ENCODE measurements around the gene UFL1.

The UFL1 gene

DNA sequence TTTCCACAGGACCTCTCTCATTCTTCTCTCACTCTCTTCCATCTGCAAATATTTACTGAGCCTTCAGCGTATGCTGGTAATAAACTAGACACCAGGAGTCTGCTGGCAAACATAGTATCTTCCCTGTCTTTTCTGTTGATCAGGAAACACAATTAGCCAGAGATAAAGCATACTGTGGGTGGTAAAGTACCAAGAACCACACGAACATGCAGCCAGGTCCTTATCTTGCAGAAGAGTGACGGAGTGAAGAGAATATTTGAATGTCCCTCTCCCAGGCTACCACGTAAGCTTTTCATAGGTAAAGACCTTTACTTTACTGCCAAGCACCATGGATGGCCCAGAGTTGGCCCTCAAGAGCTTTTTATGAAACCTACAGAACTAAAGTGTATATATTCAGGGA is 54.6 kb downstream of the UFL1 start:
- DNase-seq: no peak

DNA sequence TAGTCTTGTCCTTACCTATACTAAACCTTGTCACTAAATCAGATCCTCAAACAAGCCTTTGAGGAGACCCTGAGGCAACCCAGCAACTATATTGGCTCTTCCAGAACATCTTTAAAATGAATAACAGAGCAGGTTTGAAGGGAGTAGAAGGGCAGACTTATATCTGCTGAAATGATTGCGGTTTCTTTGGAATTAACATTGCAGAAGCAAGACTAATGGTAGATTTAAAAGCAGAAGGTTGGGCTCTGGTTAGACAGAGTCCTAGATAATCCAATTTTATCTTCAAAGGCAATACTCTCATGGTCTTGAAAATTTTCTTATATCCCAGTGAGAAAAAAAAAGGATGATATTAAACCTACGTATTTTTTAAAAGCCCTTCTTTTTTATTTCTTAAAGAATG is 60.4 kb downstream of the UFL1 start:
- DNase-seq: no peak

DNA sequence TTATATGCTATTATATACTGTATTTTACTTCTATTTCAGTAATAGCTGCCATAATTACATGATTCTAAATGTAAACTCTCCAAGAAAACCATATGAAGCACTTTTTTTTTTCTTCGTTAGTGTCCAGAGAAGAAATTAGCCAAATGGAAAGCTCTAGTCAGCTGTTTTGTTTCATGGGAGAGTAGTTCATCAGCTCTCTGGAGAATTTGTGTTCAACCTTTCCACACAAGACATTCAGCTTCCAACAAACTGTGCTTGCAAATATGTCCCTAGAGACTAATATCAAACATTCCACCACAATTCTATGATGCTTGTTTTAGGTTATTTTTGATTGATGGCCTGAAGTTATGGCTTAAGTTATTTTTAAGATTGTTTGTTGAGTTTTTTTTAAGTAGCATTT is 60.8 kb downstream of the UFL1 start:
- no peak for DNase-seq

DNA sequence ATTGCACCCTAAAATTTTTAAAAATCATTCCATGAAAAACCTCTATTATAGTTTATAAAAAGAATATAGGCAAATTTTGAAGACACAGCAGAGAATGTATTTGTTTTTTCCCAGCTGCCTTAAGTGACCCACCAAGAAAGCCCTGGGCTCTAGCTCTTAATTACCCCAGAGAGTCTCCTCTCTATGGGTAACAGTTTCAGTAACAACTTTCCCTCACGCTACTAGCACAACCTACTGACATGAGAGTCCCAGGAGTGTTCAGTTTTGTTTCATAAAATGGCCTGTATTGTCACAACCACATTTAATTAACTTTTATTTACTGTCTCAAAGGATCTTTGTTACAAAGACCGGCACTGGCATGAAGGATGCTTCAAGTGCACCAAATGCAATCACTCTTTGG is 82.8 kb downstream of the UFL1 start:
- peak; percentile 88 for DNase-seq
